Adrenal gland (tissue), 12 donors: Measurements from ENCODE around the gene RRBP1. TPM values are rescaled to one million over a fixed set of nuclear protein-coding genes. Genes with fewer than 3 reads are reported as not detected.

Experiments
- DNase-seq, 7 donors: peaks; one replicate each; pipeline ENCODE4 v3.0.0-alpha.2; 2019 to 2020
- H3K27ac ChIP-seq, 5 donors: fragments of 200-600 bp; sonication (generic) in 4 of 5; 1 replicate in 3 of 5; 2 replicates in 2 of 5; pipeline versions ENCODE4 v1.5.1 to v1.8.0; 2016 to 2020; ENCODE audit warnings: mild to moderate bottlenecking in 1 of 5
- H3K27me3 ChIP-seq: fragments of 200-600 bp; 2 replicates; pipeline ENCODE4 v1.8.0; 2021
- H3K36me3 ChIP-seq, 2 donors: fragments of 200-600 bp; replicated peaks in 1 of 2; 1 replicate in 1 of 2; 2 replicates in 1 of 2; pipeline versions ENCODE4 v1.5.1 to v1.8.0; 2018 to 2022
- H3K4me1 ChIP-seq, 2 donors: fragments of 200-600 bp; replicated peaks in 1 of 2; 1 replicate in 1 of 2; 2 replicates in 1 of 2; pipeline versions ENCODE4 v1.5.1 to v1.8.0; 2018 to 2021
- H3K4me3 ChIP-seq, 4 donors: fragments of 200-600 bp; sonication (generic) in 3 of 4; one replicate each; pipeline ENCODE4 v1.5.1; 2016 to 2018
- H3K9me3 ChIP-seq, 3 donors: fragments of 200-600 bp; sonication (generic) in 1 of 3; replicated peaks in 1 of 3; 1 replicate in 2 of 3; 2 replicates in 1 of 3; pipeline versions ENCODE4 v1.5.1 to v1.8.0; 2016 to 2021
- CTCF ChIP-seq, 6 experiments: fragments of 450-650 bp in 4 of 6; fragments of 200-600 bp in 2 of 6; sonication (generic) in 1 of 6; IDR thresholded peaks; 1 replicate in 5 of 6; 2 replicates in 1 of 6; pipeline versions ENCODE4 v1.5.1 to v1.8.0; 2016 to 2021; ENCODE audit warnings: antibody characterized with exemption in 6 of 6, mild to moderate bottlenecking in 2 of 6, moderate library complexity in 1 of 6
- POLR2A ChIP-seq, 2 donors: fragments of 450-650 bp; IDR thresholded peaks; one replicate each; pipeline ENCODE4 v1.6.1; 2017; ENCODE audit warnings: antibody characterized with exemption in 2 of 2, mild to moderate bottlenecking in 2 of 2, moderate library complexity in 1 of 2
- WGBS, 4 donors: extraction: QIAGEN DNeasy Blood & Tissue Kit in 2 of 4; methylation state at CpG; one replicate each; pipeline versions ENCODE4 v1.1.5 to v1.1.7; 2013 to 2017; 5-methylcytosine and 5-hydroxymethylcytosine counted together
- intact Hi-C, 2 donors: fragments of 100-400 bp; cut with DNase I; formaldehyde crosslinking; loops; one replicate each; pipeline versions ENCODE4 v1.14.1 to v1.15.0; 2022 to 2023
- polyA plus RNA-seq, 3 donors: library from polyadenylated mRNA; stranded (reverse); fragments of 200-250 nt in 2 of 3; fragments of 350-450 nt in 1 of 3; fragmentation: Illumina TruSeq in 1 of 3; extraction: RNeasy Lipid Tissue Mini Kit (QIAGEN cat#74804) in 1 of 3; gene quantifications; one replicate each; pipeline ENCODE4 v1.2.3, GENCODE V29; 2013 to 2014
- total RNA-seq, 9 donors: library from RNA; depleted of rRNA in 4 of 9; stranded (reverse); fragments of >200 nt in 4 of 9; fragments of 120-200 nt in 1 of 9; fragmentation: NEBNext Ultra II Directional in 1 of 9; extraction: Animal tissue kit (Norgen Biotek cat#: 25700) in 1 of 9; gene quantifications; one replicate each; pipeline versions ENCODE4 v1.1.0 to v1.2.4, GENCODE V29; 2013 to 2023
- donor health status: healthy with polysubstance abuse.
- donor health status: Bipolar disorder and iron deficiency.
- donor health status: DM: yes; HTN: yes; CAD: no.
- donor health status: DM: no; HTN: no; CAD: no.
- donor health status: DM: no; HTN: no; CAD: no.
- donor health status: DM: yes; HTN: yes; CAD: no.

The RRBP1 gene
- total and polyA plus RNA-seq, 12 donors: 73.9 to 261 (median 122) TPM

- H3K9me3 ChIP-seq: no peaks in the 10 kb centered on the region
- H3K4me3 ChIP-seq: no peak overlapping the region
- peaks cover 0 to 93% of the 10 kb centered on the region in 2 donors for H3K36me3 ChIP-seq
- no peak overlapping the region for H3K27ac ChIP-seq
- no peaks in the 10 kb centered on the region for H3K27me3 ChIP-seq
- WGBS, 4 donors: 90 to 95% (median 92%) methylated on average over 18 of the region's 18 CpGs
- no peak for DNase-seq
- TF ChIP-seq CTCF (IDR thresholded peaks at IDR 0.05) (no peak), POLR2A (IDR thresholded peaks at IDR 0.05) (no peak)
- no peaks in the 10 kb centered on the region for H3K4me1 ChIP-seq
- intact Hi-C loops: no loop called here
Measured at GRCh38 chr20:17628101-17628841, 53.8 kb downstream of the RRBP1 start.

- 81 to 88% (median 85%) methylated on average over 11 to 27 of the region's 27 CpGs for WGBS, 4 donors
- H3K4me3 ChIP-seq: no peak overlapping the region
- no peak overlapping the region for H3K27ac ChIP-seq
- no peak for TF ChIP-seq POLR2A (IDR thresholded peaks at IDR 0.05)
- TF ChIP-seq CTCF (IDR thresholded peaks at IDR 0.05): no peak
- peaks cover 0 to 93% of the 10 kb centered on the region in 2 donors for H3K36me3 ChIP-seq
- intact Hi-C loops: no loop called here
- no peak for DNase-seq
- no peaks in the 10 kb centered on the region for H3K9me3 ChIP-seq
- H3K4me1 ChIP-seq: no peaks in the 10 kb centered on the region
- no peaks in the 10 kb centered on the region for H3K27me3 ChIP-seq
Measured at GRCh38 chr20:17627101-17627955, 54.7 kb downstream of the RRBP1 start.

- H3K27ac ChIP-seq: no peak overlapping the region
- intact Hi-C loops: no loop called here
- no peak for DNase-seq
- H3K9me3 ChIP-seq: no peaks in the 10 kb centered on the region
- 86 to 91% (median 88%) methylated on average over 16 to 18 of the region's 18 CpGs for WGBS, 4 donors
- H3K4me1 ChIP-seq: no peaks in the 10 kb centered on the region
- H3K4me3 ChIP-seq: no peak overlapping the region
- H3K27me3 ChIP-seq: no peaks in the 10 kb centered on the region
- TF ChIP-seq CTCF (IDR thresholded peaks at IDR 0.05) (no peak), POLR2A (IDR thresholded peaks at IDR 0.05) (no peak)
- peaks cover 0 to 92% of the 10 kb centered on the region in 2 donors for H3K36me3 ChIP-seq
Measured at GRCh38 chr20:17626217-17627007, 55.6 kb downstream of the RRBP1 start.
